ENCODE results near the gene CHN1. TPM values are rescaled to one million over a fixed set of nuclear protein-coding genes. Genes with fewer than 3 reads are reported as not detected.

CHN1 gene, protein sequence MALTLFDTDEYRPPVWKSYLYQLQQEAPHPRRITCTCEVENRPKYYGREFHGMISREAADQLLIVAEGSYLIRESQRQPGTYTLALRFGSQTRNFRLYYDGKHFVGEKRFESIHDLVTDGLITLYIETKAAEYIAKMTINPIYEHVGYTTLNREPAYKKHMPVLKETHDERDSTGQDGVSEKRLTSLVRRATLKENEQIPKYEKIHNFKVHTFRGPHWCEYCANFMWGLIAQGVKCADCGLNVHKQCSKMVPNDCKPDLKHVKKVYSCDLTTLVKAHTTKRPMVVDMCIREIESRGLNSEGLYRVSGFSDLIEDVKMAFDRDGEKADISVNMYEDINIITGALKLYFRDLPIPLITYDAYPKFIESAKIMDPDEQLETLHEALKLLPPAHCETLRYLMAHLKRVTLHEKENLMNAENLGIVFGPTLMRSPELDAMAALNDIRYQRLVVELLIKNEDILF
- total RNA-seq (31.1 TPM), polyA plus RNA-seq (13.2 TPM)

DNA sequence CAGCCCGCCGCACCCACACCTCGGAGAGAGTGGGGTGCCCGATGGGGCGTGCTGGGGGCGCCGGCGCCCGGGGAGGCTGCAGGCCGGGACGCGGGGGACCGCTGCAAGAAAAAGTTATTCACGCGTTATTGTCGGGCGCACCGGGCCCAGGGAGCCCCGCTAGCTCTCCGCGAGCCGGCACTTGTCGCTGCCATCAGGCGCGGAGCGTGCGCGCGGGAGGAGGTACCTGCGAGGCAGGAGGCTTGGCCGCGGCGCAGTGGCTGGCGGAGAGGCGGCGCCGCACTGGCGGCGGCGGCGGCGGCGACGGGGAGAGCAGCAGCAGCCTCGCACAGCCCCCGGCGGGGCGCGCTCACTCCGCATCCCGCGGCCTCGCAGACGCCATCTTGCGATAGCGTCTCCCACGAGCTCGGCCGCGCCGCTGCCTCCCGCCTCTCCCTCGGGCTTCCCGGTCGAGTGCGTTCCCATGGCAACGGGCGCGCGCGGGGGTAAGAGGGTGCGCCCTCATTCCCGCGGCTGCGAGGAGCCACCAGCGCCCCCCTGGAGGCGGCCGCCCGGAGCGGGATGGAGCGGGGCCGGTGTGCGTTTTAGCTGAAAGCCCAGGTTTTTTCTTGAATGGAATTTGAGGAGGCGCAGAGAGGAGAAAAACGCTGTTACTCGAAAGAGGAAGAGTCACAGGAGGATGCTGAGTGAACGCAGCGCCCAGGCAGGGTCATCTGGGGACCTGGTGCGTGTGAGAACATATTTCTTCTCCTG lies at the start of gene CHN1:
Gene CHN1, minus strand, starts transcription at position 402 of the 753 bp plus-strand sequence. CDS start 469 bp downstream, outside the sequence.
- Histone ChIP-seq H3K4me3 (ENCODE audit: low read depth, low read length) (peak within 1 kb of the TSS; percentile 88), H3K27ac (ENCODE audit: low read depth) (peak within 1 kb of the TSS; percentile 86), H3K4me1 (ENCODE audit: insufficient read depth) (no peaks in the 10 kb centered on the region), H3K36me3 (ENCODE audit: insufficient read depth) (no peaks in the 10 kb centered on the region)
- WGBS, result under 1% methylated on average over 89 of the region's 89 CpGs
- peak; percentile 54 for DNase-seq (ENCODE audit: extremely low spot score)

DNA sequence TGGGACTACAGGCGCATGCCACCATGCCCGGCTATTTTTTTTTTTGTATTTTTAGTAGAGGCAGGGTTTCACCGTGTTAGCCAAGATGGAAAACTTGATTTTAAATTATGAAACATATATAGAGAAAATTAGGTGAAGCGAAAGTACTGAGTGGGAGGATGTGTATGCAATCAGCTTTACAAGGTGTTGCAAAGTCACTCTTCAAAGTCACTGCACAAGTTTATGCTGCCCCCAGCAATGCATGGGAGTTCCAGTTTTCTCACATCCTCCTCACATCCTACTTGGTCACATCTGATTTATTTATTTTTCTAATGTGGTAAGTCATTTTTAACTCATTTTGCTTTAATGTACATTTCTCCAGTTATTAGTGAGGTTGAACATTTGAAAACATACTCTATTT lies 49.2 kb upstream of the CHN1 start:
- no peaks in the 10 kb centered on the region for H3K36me3 ChIP-seq (ENCODE audit: insufficient read depth)
- no peak overlapping the region for H3K4me3 ChIP-seq (ENCODE audit: low read depth, low read length)
- H3K4me1 ChIP-seq (ENCODE audit: insufficient read depth), result no peaks in the 10 kb centered on the region
- WGBS, result 95% methylated on average over 4 of the region's 4 CpGs
- DNase-seq (ENCODE audit: extremely low spot score), result no peak
- no peak overlapping the region for H3K27ac ChIP-seq (ENCODE audit: low read depth)

- H3K36me3 ChIP-seq (ENCODE audit: insufficient read depth), result no peaks in the 10 kb centered on the region
- no peak overlapping the region for H3K27ac ChIP-seq (ENCODE audit: low read depth)
- H3K4me3 ChIP-seq (ENCODE audit: low read depth, low read length), result no peak overlapping the region
- no peak for DNase-seq (ENCODE audit: extremely low spot score)
- no peaks in the 10 kb centered on the region for H3K4me1 ChIP-seq (ENCODE audit: insufficient read depth)
Measured at GRCh38 chr2:175049661-175050060, 44.5 kb upstream of the CHN1 start.

DNA sequence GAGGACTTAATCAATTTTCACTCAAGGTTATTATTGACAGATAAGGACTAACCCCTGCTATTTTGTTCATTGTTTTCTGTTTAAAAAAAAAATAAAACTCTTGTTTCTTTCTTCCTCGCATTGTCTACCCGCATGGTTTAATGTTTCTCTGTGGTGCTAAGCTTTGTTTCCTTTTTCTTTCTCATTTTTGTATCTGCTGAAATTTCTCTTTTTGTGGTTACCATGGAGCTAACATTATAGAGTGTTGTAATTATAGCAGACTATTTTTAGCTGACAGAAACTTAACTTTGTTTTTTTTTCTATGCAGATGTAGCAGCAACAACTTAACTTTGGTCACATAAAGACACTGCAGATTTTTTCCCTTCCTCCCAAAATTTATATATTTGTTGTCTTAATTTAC lies 43.1 kb upstream of the CHN1 start:
- DNase-seq (ENCODE audit: extremely low spot score), result no peak
- no peaks in the 10 kb centered on the region for H3K4me1 ChIP-seq (ENCODE audit: insufficient read depth)
- 87% methylated on average over 2 of the region's 2 CpGs for WGBS
- H3K27ac ChIP-seq (ENCODE audit: low read depth), result no peak overlapping the region
- H3K4me3 ChIP-seq (ENCODE audit: low read depth, low read length), result no peak overlapping the region
- no peaks in the 10 kb centered on the region for H3K36me3 ChIP-seq (ENCODE audit: insufficient read depth)

GRCh38 chr2:175039490-175039889 lies 34.3 kb upstream of the CHN1 start:
- WGBS, result 92% methylated on average over 3 of the region's 3 CpGs
- Histone ChIP-seq H3K4me3 (ENCODE audit: low read depth, low read length) (no peak overlapping the region), H3K4me1 (ENCODE audit: insufficient read depth) (no peaks in the 10 kb centered on the region), H3K36me3 (ENCODE audit: insufficient read depth) (no peaks in the 10 kb centered on the region), H3K27ac (ENCODE audit: low read depth) (no peak overlapping the region)
- DNase-seq (ENCODE audit: extremely low spot score), result no peak

DNA sequence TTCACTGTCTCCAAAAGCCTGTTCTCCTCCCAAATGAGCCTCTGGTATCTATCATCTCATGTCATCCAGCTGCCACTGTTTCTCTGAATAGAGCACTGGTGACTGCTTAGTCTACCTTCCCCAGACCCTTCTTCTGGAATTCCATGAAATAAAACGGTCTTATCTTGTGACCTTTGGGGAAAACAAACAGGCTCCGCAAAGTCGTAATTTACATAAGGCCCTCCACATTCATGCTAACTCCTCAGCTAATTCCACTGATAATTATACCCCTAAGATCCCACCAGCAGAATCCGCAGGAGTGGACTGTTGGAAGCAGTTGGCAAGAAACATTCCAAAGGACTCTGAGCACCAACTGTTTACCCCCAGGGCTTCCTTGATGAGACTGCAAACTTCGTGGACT lies 33.9 kb upstream of the CHN1 start:
- Histone ChIP-seq H3K27ac (ENCODE audit: low read depth) (no peak overlapping the region), H3K4me3 (ENCODE audit: low read depth, low read length) (no peak overlapping the region), H3K36me3 (ENCODE audit: insufficient read depth) (no peaks in the 10 kb centered on the region), H3K4me1 (ENCODE audit: insufficient read depth) (no peaks in the 10 kb centered on the region)
- 70% methylated on average over 5 of the region's 5 CpGs for WGBS
- DNase-seq (ENCODE audit: extremely low spot score), result no peak

DNA sequence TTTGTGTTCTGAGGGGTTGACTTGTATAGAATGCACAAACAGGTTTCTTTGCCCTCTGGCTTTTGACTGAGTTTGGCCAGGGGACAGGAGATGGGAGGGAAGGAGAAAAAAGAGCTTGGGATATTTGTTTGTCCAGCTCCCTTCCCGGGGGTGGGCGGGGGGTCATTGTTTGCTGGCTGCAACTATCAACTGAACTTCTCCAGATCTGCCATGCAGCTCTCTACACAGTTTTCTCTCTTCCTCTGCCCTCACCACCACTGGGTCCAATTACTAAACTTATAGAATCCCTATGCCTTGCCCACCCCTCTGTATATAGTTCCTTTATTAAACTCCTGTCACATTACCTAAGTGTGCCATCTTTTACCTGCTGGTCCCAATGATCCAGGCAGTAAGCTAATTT lies 32.8 kb upstream of the CHN1 start:
- DNase-seq (ENCODE audit: extremely low spot score), result no peak

DNA sequence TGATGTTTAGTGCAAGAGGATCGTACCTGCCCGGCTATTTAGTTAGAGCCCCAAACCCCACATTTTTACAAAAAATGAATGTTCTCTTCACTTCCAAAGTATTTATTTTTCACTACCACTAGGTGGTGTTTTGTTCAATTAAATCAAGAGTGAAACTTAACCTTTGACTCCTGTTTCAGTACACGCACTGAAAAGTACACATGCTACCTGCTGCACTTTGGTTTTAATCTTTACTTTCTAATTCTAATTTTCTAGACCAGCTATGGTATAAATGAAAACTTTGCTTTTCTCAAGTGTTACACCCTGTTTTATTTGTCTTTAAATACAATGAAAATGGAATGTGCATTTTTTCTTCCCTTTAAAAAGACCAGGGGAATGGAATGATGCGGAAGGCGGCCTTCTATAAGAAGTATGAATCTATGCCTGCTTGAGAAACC lies 31.4 kb upstream of the CHN1 start:
- DNase-seq (ENCODE audit: extremely low spot score), result no peak
- 74% methylated on average over 5 of the region's 5 CpGs for WGBS
- no peak overlapping the region for H3K27ac ChIP-seq (ENCODE audit: low read depth)
- H3K4me1 ChIP-seq (ENCODE audit: insufficient read depth), result no peaks in the 10 kb centered on the region
- no peaks in the 10 kb centered on the region for H3K36me3 ChIP-seq (ENCODE audit: insufficient read depth)
- no peak overlapping the region for H3K4me3 ChIP-seq (ENCODE audit: low read depth, low read length)

More for the DNA sequence above, 32.8 kb upstream of the CHN1 start:
- no peak overlapping the region for H3K4me3 ChIP-seq (ENCODE audit: low read depth, low read length)
- no peak overlapping the region for H3K27ac ChIP-seq (ENCODE audit: low read depth)
- H3K36me3 ChIP-seq (ENCODE audit: insufficient read depth), result no peaks in the 10 kb centered on the region
- H3K4me1 ChIP-seq (ENCODE audit: insufficient read depth), result no peaks in the 10 kb centered on the region
- 92% methylated on average over 2 of the region's 2 CpGs for WGBS

DNA sequence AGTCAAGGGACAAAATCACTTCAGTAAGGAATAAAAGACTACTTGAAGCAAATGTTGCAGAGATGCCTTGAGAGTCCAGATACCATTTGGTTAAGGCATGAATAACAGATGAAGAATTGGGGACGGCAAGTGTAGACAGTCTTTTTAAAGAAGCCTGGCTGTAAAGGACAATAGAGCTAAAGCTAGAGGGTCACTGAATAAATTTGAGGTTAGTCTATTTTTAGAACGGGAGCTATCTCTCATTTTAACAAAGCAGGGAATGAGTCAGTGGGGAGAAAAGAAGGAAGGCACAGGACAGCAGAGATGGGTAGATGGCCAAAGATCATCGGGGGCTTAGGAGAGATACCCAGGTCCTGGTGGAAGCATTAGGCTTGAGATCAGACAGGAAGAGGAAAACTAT lies 30.6 kb upstream of the CHN1 start:
- DNase-seq (ENCODE audit: extremely low spot score), result no peak
- 68% methylated on average over 3 of the region's 3 CpGs for WGBS
- Histone ChIP-seq H3K4me1 (ENCODE audit: insufficient read depth) (no peaks in the 10 kb centered on the region), H3K27ac (ENCODE audit: low read depth) (no peak overlapping the region), H3K4me3 (ENCODE audit: low read depth, low read length) (no peak overlapping the region), H3K36me3 (ENCODE audit: insufficient read depth) (no peaks in the 10 kb centered on the region)

GRCh38 chr2:175034716-175035115 lies 29.5 kb upstream of the CHN1 start:
- Histone ChIP-seq H3K27ac (ENCODE audit: low read depth) (no peak overlapping the region), H3K4me1 (ENCODE audit: insufficient read depth) (no peaks in the 10 kb centered on the region), H3K4me3 (ENCODE audit: low read depth, low read length) (no peak overlapping the region), H3K36me3 (ENCODE audit: insufficient read depth) (no peaks in the 10 kb centered on the region)
- WGBS, result 82% methylated on average over 3 of the region's 3 CpGs
- DNase-seq (ENCODE audit: extremely low spot score), result no peak

DNA sequence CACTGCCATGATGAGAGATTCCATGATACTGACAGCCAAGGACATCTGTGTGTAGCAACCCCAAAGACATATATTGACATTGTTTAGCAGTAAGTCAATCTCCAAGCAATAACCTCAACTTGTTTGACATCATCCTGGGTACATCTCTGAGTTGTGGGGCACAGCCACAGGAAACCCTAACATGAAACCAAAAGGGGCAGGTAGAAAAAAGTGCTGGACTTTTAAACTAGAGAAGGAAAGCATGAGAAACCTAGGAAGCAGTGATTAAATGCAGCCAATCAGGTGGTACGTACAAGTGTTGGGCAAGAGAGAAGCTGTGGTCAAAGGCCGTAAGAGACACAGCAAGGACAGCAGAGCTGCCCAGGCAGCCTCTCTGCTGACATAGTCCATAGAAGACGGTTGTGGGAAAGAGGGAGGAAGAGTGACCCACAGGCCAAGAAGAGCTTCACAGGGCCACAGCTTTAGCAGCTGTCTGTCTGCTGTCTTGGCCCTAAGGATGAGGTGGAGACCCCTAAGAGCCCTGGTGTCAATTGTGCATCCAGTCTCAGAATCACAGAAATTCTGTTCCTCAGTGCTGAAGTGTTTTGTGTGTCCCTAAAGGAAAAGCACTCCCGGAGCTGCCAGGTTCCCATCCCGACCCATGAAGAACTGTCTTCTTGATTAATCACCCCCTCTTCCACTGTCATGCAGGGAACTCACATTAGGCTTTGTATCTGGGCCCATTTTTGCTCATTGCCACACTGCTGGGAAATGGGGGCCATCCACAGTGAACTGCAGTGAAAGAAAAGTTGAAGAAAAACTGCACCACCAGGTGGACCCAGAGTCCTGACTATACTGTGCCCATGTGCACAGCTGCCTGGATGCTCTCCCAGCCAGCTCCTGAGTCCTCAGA lies 25.4 kb upstream of the CHN1 start:
- Histone ChIP-seq H3K4me3 (ENCODE audit: low read depth, low read length) (no peak overlapping the region), H3K36me3 (ENCODE audit: insufficient read depth) (no peaks in the 10 kb centered on the region), H3K27ac (ENCODE audit: low read depth) (no peak overlapping the region), H3K4me1 (ENCODE audit: insufficient read depth) (no peaks in the 10 kb centered on the region)
- DNase-seq (ENCODE audit: extremely low spot score), result no peak
- WGBS, result 86% methylated on average over 5 of the region's 5 CpGs

DNA sequence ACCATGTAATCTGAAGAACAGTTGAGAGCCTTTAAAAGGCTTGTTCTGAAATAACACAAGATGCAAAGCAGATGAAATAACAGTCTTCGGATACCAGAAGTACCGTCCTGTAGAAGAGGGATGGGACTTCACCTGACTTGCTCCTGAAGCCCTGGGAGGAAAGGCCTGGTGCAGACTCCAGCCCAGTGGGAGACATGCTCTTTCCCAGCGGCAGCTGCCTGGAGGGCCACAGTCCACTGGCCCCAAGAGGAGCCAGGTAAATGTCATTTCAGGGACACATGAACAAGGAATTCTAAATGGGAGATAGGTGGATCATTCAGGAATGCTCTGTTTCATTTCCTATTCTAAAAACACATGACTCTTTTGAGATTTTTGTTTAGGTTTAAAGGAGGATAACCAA lies 22.6 kb upstream of the CHN1 start:
- Histone ChIP-seq H3K27ac (ENCODE audit: low read depth) (no peak overlapping the region), H3K4me1 (ENCODE audit: insufficient read depth) (no peaks in the 10 kb centered on the region), H3K4me3 (ENCODE audit: low read depth, low read length) (no peak overlapping the region), H3K36me3 (ENCODE audit: insufficient read depth) (no peaks in the 10 kb centered on the region)
- DNase-seq (ENCODE audit: extremely low spot score), result no peak
- WGBS, result 93% methylated on average over 3 of the region's 3 CpGs

GRCh38 chr2:175026385-175026784 lies 21.2 kb upstream of the CHN1 start:
- H3K36me3 ChIP-seq (ENCODE audit: insufficient read depth), result no peaks in the 10 kb centered on the region
- DNase-seq (ENCODE audit: extremely low spot score), result no peak
- H3K4me1 ChIP-seq (ENCODE audit: insufficient read depth), result no peaks in the 10 kb centered on the region
- 91% methylated on average over 2 of the region's 2 CpGs for WGBS
- H3K4me3 ChIP-seq (ENCODE audit: low read depth, low read length), result no peak overlapping the region
- H3K27ac ChIP-seq (ENCODE audit: low read depth), result no peak overlapping the region

Data from urinary bladder (tissue), 4 donors.